ENCODE data around the gene PSMB5. TPM values are rescaled to one million over a fixed set of nuclear protein-coding genes. Genes with fewer than 3 reads are reported as not detected.

Gene PSMB5
- polyA plus RNA-seq, 1 experiment, result 304 TPM

- no peaks in the 10 kb centered on the region for H3K27me3 ChIP-seq (ENCODE audit: control insufficient read depth, insufficient read depth, low read length)
- peak; percentile 88 for TF ChIP-seq CTCF (IDR thresholded peaks at IDR 0.05; ENCODE audit: insufficient read depth, low read depth, low read length)
- no peak overlapping the region for H3K4me3 ChIP-seq (ENCODE audit: low read depth, low read length)
- ChIA-PET CTCF (interaction anchor here (0.6 to 18.4 kb wide), 35 partner anchors 9 to 606 kb away, joined by 3 to 539 read pairs (median 5); partner anchors contain the start of genes ACIN1, C14orf119, C14orf93 and CDH24), POLR2A (interaction anchor here (0.6 to 0.9 kb wide), 2 partner anchors 9 to 10 kb away, joined by 3 read pairs; no protein-coding TSS in a partner anchor)
- H3K36me3 ChIP-seq (ENCODE audit: control insufficient read depth, insufficient read depth, low read length), result no peaks in the 10 kb centered on the region
- no peak for DNase-seq (ENCODE audit: low read depth)
Measured at GRCh38 chr14:22986508-22987054, 48.1 kb downstream of the PSMB5 start.

GRCh38 chr14:22985894-22986507 is 48.7 kb downstream of the PSMB5 start:
- Histone ChIP-seq H3K27me3 (ENCODE audit: control insufficient read depth, insufficient read depth, low read length) (no peaks in the 10 kb centered on the region), H3K4me3 (ENCODE audit: low read depth, low read length) (no peak overlapping the region), H3K36me3 (ENCODE audit: control insufficient read depth, insufficient read depth, low read length) (no peaks in the 10 kb centered on the region)
- no peak for TF ChIP-seq CTCF (IDR thresholded peaks at IDR 0.05; ENCODE audit: insufficient read depth, low read depth, low read length)
- POLR2A ChIA-PET, result interaction anchor here (0.6 to 0.9 kb wide), 2 partner anchors 8 to 11 kb away, joined by 3 read pairs; no protein-coding TSS in a partner anchor
- DNase-seq (ENCODE audit: low read depth), result no peak
- CTCF ChIA-PET, result interaction anchor here (0.6 to 18.4 kb wide), 34 partner anchors 9 to 606 kb away, joined by 3 to 539 read pairs (median 5); partner anchors contain the start of genes ACIN1, C14orf119, C14orf93 and CDH24

GRCh38 chr14:22984959-22985658 is 49.6 kb downstream of the PSMB5 start:
- Histone ChIP-seq H3K4me3 (ENCODE audit: low read depth, low read length) (no peak overlapping the region), H3K27me3 (ENCODE audit: control insufficient read depth, insufficient read depth, low read length) (no peaks in the 10 kb centered on the region), H3K36me3 (ENCODE audit: control insufficient read depth, insufficient read depth, low read length) (no peaks in the 10 kb centered on the region)
- POLR2A ChIA-PET, result no interaction called here
- CTCF ChIA-PET, result interaction anchor here (1.1 to 18.4 kb wide), 13 partner anchors 10 to 429 kb away, joined by 3 to 539 read pairs (median 19); partner anchors contain the start of genes CDH24 and PRMT5
- no peak for TF ChIP-seq CTCF (IDR thresholded peaks at IDR 0.05; ENCODE audit: insufficient read depth, low read depth, low read length)
- DNase-seq (ENCODE audit: low read depth), result no peak

- no peaks in the 10 kb centered on the region for H3K27me3 ChIP-seq (ENCODE audit: control insufficient read depth, insufficient read depth, low read length)
- CTCF ChIA-PET, result interaction anchor here (0.6 to 18.4 kb wide), 25 partner anchors 8 to 160 kb away, joined by 3 to 539 read pairs (median 5); partner anchors contain the start of genes ACIN1, CDH24, HAUS4 and PRMT5
- no peak for DNase-seq (ENCODE audit: low read depth)
- no peak for TF ChIP-seq CTCF (IDR thresholded peaks at IDR 0.05; ENCODE audit: insufficient read depth, low read depth, low read length)
- POLR2A ChIA-PET, result interaction anchor here (0.6 kb wide), 3 partner anchors 72 to 1131 kb away, joined by 3 to 4 read pairs (median 4); no protein-coding TSS in a partner anchor
- H3K36me3 ChIP-seq (ENCODE audit: control insufficient read depth, insufficient read depth, low read length), result 0 out of 2 replicates have a peak, but pooled peaks cover 2% of the 10 kb centered on the region
- peak within 1 kb of the TSS; percentile 90 for H3K4me3 ChIP-seq (ENCODE audit: low read depth, low read length)
Measured at GRCh38 chr14:22982477-22983245, 52.0 kb downstream of the PSMB5 start, which contains the start of gene AJUBA. TSS of gene AJUBA (minus strand) at chr14:22982551. CDS start at chr14:22982266, 285 bp downstream.
